GM21576 (cell line): ENCODE measurements around the gene ZNF331.

ENCODE experiments used
- ATAC-seq: cut with Tn5 transposase; IDR thresholded peaks from one replicate; pipeline ENCODE4 v1.9.1; 2021; ENCODE audit warnings: mild to moderate bottlenecking, moderate library complexity; ENCODE audit not compliant: unreplicated experiment

ZNF331 gene

GRCh38 chr19:53520547-53521372 is 17.2 kb upstream of the ZNF331 start:
- ATAC-seq = peak; percentile 91

GRCh38 chr19:53521373-53522202 is 16.4 kb upstream of the ZNF331 start:
- no peak for ATAC-seq

GRCh38 chr19:53525922-53526321 is 12.0 kb upstream of the ZNF331 start:
- ATAC-seq = no peak

GRCh38 chr19:53530622-53531021 is 7.3 kb upstream of the ZNF331 start:
- ATAC-seq = no peak

- no peak for ATAC-seq
Observed at GRCh38 chr19:53531457-53531856, 6.5 kb upstream of the ZNF331 start.

- ATAC-seq = no peak
Observed at GRCh38 chr19:53532362-53532761, 5.6 kb upstream of the ZNF331 start.

GRCh38 chr19:53536225-53536548 is 1.8 kb upstream of the ZNF331 start:
- no peak for ATAC-seq

GRCh38 chr19:53537121-53537520 is 824 bp upstream of the ZNF331 start:
- no peak for ATAC-seq

- ATAC-seq = peak; percentile 20
Observed at GRCh38 chr19:53538378-53539109, 599 bp downstream of the ZNF331 start.

- ATAC-seq = no peak
Observed at GRCh38 chr19:53540091-53540490, 2.1 kb downstream of the ZNF331 start.

GRCh38 chr19:53541971-53542370 is 4.0 kb downstream of the ZNF331 start:
- ATAC-seq = no peak

GRCh38 chr19:53545271-53546065 is 7.5 kb downstream of the ZNF331 start:
- no peak for ATAC-seq

GRCh38 chr19:53546758-53547513 is 9.0 kb downstream of the ZNF331 start:
- ATAC-seq = no peak

- no peak for ATAC-seq
Observed at GRCh38 chr19:53549340-53549739, 11.4 kb downstream of the ZNF331 start.

- no peak for ATAC-seq
Observed at GRCh38 chr19:53552001-53552721, 14.2 kb downstream of the ZNF331 start.

GRCh38 chr19:53553156-53553555 is 15.2 kb downstream of the ZNF331 start:
- no peak for ATAC-seq

- ATAC-seq = peak; percentile 64
Observed at GRCh38 chr19:53553865-53554791, 16.2 kb downstream of the ZNF331 start.

- ATAC-seq = no peak
Observed at GRCh38 chr19:53554804-53555203, 16.9 kb downstream of the ZNF331 start.
